ENCODE measurements around the gene FHAD1. TPM values are rescaled to one million over a fixed set of nuclear protein-coding genes. Genes with fewer than 3 reads are reported as not detected.

Gene FHAD1
- total RNA-seq, 2 experiments from 2014 or later, result not detected

DNA sequence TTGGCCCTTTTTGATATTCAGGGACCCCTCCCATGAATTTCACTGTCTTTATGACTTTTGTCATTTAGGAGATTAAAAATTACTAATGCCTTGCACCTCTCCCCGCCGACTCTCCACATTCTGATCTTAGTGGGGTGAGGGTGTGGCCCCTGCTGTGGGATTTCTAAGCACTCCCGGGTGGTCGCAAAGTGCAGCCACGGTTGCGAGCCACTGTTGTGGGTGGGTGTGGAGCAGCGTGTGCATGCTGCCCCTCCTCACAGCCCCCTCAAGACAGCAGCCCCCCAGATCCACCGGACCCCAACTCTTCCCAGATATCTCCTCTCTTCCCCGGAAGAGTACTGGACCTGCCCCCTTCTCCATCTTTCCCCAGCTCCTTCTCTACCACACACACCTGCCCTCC, 96.1 kb downstream of the FHAD1 start:
- Mint-ChIP-seq H3K36me3 (ENCODE audit: low read depth) (no peaks in the 10 kb centered on the region), H3K9me3 (no peaks in the 10 kb centered on the region), H3K27ac (no peak overlapping the region), H3K4me1 (ENCODE audit: low read depth) (peaks cover 9% of the 10 kb centered on the region), H3K27me3 (peaks cover 36% of the 10 kb centered on the region), H3K4me3 (no peak overlapping the region)
- intact Hi-C loops (cut with DNase I, micrococcal nuclease), result no loop called here
- CTCF ChIA-PET, result interaction anchor here (1.1 kb wide), 1 partner anchor 20 kb away, joined by 3 read pairs; no protein-coding TSS in a partner anchor
- DNase-seq, result no peak
- H3K4me3 ChIP-seq (ENCODE audit: low read length), result no peak overlapping the region
- H3K36me3 ChIP-seq (ENCODE audit: insufficient read depth, low read length), result no peaks in the 10 kb centered on the region
- H3K27me3 ChIP-seq (ENCODE audit: control insufficient read depth in 1 of 2, insufficient read depth in 2 of 2, low read length in 2 of 2), result peaks cover 0 to 3% of the 10 kb centered on the region in 2 experiments
- H3K4me1 ChIP-seq (ENCODE audit: insufficient read depth, low read length), result peaks cover 65% of the 10 kb centered on the region
- POLR2A ChIA-PET, result no interaction called here
- TF ChIP-seq, protein P1, sequence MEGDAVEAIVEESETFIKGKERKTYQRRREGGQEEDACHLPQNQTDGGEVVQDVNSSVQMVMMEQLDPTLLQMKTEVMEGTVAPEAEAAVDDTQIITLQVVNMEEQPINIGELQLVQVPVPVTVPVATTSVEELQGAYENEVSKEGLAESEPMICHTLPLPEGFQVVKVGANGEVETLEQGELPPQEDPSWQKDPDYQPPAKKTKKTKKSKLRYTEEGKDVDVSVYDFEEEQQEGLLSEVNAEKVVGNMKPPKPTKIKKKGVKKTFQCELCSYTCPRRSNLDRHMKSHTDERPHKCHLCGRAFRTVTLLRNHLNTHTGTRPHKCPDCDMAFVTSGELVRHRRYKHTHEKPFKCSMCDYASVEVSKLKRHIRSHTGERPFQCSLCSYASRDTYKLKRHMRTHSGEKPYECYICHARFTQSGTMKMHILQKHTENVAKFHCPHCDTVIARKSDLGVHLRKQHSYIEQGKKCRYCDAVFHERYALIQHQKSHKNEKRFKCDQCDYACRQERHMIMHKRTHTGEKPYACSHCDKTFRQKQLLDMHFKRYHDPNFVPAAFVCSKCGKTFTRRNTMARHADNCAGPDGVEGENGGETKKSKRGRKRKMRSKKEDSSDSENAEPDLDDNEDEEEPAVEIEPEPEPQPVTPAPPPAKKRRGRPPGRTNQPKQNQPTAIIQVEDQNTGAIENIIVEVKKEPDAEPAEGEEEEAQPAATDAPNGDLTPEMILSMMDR (IDR thresholded peaks at IDR 0.05), result no peak
- no peaks in the 10 kb centered on the region for H3K9me3 ChIP-seq (ENCODE audit: control insufficient read depth in 1 of 2, insufficient read depth in 1 of 2, low read length in 2 of 2)
- no peak overlapping the region for H3K27ac ChIP-seq (ENCODE audit: low read depth in 1 of 2, low read length in 2 of 2)
- no peak for ATAC-seq (ENCODE audit: poor library complexity)

DNA sequence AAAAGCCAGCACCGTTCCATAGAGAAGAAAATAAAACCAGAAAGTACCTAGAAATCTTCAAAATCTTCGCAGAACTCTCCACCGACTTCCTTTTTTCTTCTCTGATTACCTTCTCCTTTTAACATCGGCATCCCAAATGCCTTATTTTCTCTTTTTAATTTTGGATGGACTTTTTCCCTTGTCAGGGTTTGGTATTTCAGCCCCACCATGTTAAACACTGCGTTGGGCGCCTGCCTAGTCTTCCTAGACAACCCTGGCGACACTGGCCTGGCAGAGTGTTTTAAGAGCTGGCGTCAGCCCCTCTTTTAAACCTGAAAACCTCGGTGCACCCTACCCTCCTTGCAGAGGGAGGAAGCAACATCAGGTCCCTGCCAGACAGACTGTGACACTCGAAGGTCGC, 96.7 kb downstream of the FHAD1 start:
- intact Hi-C loops (cut with DNase I, micrococcal nuclease), result no loop called here
- H3K9me3 Mint-ChIP-seq, result no peaks in the 10 kb centered on the region
- no peaks in the 10 kb centered on the region for H3K9me3 ChIP-seq (ENCODE audit: control insufficient read depth in 1 of 2, insufficient read depth in 1 of 2, low read length in 2 of 2)
- DNase-seq (no peak), ATAC-seq (ENCODE audit: poor library complexity) (no peak)
- no peak overlapping the region for H3K27ac ChIP-seq (ENCODE audit: low read depth in 1 of 2, low read length in 2 of 2)
- TF ChIP-seq, protein P1 (IDR thresholded peaks at IDR 0.05), result no peak
- H3K4me3 Mint-ChIP-seq, result no peak overlapping the region
- H3K27ac Mint-ChIP-seq, result no peak overlapping the region
- peaks cover 72% of the 10 kb centered on the region for H3K4me1 ChIP-seq (ENCODE audit: insufficient read depth, low read length)
- CTCF ChIA-PET, result interaction anchor here (1.1 kb wide), 1 partner anchor 20 kb away, joined by 3 read pairs; no protein-coding TSS in a partner anchor
- H3K27me3 ChIP-seq (ENCODE audit: control insufficient read depth in 1 of 2, insufficient read depth in 2 of 2, low read length in 2 of 2), result peaks cover 0 to 3% of the 10 kb centered on the region in 2 experiments
- H3K36me3 Mint-ChIP-seq (ENCODE audit: low read depth), result no peaks in the 10 kb centered on the region
- H3K36me3 ChIP-seq (ENCODE audit: insufficient read depth, low read length), result no peaks in the 10 kb centered on the region
- H3K4me3 ChIP-seq (ENCODE audit: low read length), result no peak overlapping the region
- POLR2A ChIA-PET, result no interaction called here
- peaks cover 9% of the 10 kb centered on the region for H3K4me1 Mint-ChIP-seq (ENCODE audit: low read depth)
- H3K27me3 Mint-ChIP-seq, result peaks cover 36% of the 10 kb centered on the region

DNA sequence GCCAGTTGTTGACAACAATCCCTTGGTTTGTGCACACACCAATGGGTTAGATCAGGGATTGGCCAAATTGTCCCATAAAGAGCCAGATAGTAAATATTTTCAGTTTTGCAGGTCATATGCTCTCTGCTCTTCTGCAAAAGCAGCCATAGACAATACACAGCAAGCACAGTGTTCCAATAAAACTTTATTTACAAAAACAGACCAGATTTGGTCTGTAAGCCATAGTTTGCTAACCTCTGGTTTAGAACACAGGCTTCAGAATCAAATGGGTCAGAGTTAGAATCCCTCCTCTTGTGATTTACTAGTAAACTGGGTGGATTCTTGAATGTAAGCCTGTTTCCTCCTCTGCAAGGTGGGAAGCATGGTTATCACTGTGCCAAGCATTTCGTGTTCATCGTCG, 97.4 kb downstream of the FHAD1 start:
- Mint-ChIP-seq H3K27me3 (peaks cover 36% of the 10 kb centered on the region), H3K4me1 (ENCODE audit: low read depth) (peaks cover 9% of the 10 kb centered on the region), H3K36me3 (ENCODE audit: low read depth) (no peaks in the 10 kb centered on the region), H3K27ac (no peak overlapping the region), H3K4me3 (no peak overlapping the region), H3K9me3 (no peaks in the 10 kb centered on the region)
- ATAC-seq (ENCODE audit: poor library complexity), result no peak
- no peaks in the 10 kb centered on the region for H3K9me3 ChIP-seq (ENCODE audit: control insufficient read depth in 1 of 2, insufficient read depth in 1 of 2, low read length in 2 of 2)
- TF ChIP-seq, protein P1 (IDR thresholded peaks at IDR 0.05), result no peak
- H3K4me1 ChIP-seq (ENCODE audit: insufficient read depth, low read length), result peaks cover 78% of the 10 kb centered on the region
- H3K36me3 ChIP-seq (ENCODE audit: insufficient read depth, low read length), result no peaks in the 10 kb centered on the region
- peaks cover 0 to 3% of the 10 kb centered on the region in 2 experiments for H3K27me3 ChIP-seq (ENCODE audit: control insufficient read depth in 1 of 2, insufficient read depth in 2 of 2, low read length in 2 of 2)
- H3K4me3 ChIP-seq (ENCODE audit: low read length), result no peak overlapping the region
- ChIA-PET CTCF (interaction anchor here (1.1 kb wide), 1 partner anchor 21 kb away, joined by 3 read pairs; no protein-coding TSS in a partner anchor), POLR2A (no interaction called here)
- no peak overlapping the region for H3K27ac ChIP-seq (ENCODE audit: low read depth in 1 of 2, low read length in 2 of 2)
- DNase-seq, result no peak
- intact Hi-C loops (cut with DNase I, micrococcal nuclease), result no loop called here

Data from CD4-positive, alpha-beta T cell (primary cell).